Activated T-cell treated with anti-CD3 and anti-CD28 coated beads, Interleukin-2, amount 50 U/mL, for 48 hours (primary cell): ENCODE measurements around the gene NTRK2.

Experiments
- DNase-seq, 2 experiments: peaks; one replicate each; pipeline ENCODE4 v3.0.0-alpha.2; 2020

The NTRK2 gene

GRCh38 chr9:84669288-84670137 lies at the start of gene NTRK2:
Gene NTRK2 (plus strand): TSS chr9:84669729. CDS start chr9:84670749, 1,020 bp downstream.
- DNase-seq, result peak; percentile 33 to 43

- no peak for DNase-seq
Observed at GRCh38 chr9:84620338-84620737, 49.2 kb upstream of the NTRK2 start.

- no peak for DNase-seq
Observed at GRCh38 chr9:84621811-84622210, 47.7 kb upstream of the NTRK2 start.

GRCh38 chr9:84622981-84623380 lies 46.5 kb upstream of the NTRK2 start:
- no peak for DNase-seq

GRCh38 chr9:84636436-84636835 lies 33.1 kb upstream of the NTRK2 start:
- DNase-seq, result no peak

- DNase-seq, result no peak
Observed at GRCh38 chr9:84642553-84643141, 26.9 kb upstream of the NTRK2 start.

GRCh38 chr9:84647699-84648098 lies 21.8 kb upstream of the NTRK2 start:
- no peak for DNase-seq

- no peak for DNase-seq
Observed at GRCh38 chr9:84652496-84653120, 16.9 kb upstream of the NTRK2 start.

- no peak for DNase-seq
Observed at GRCh38 chr9:84655447-84655846, 14.1 kb upstream of the NTRK2 start.

- DNase-seq, result no peak
Observed at GRCh38 chr9:84659313-84659712, 10.2 kb upstream of the NTRK2 start.

GRCh38 chr9:84659773-84660172 lies 9.8 kb upstream of the NTRK2 start:
- no peak for DNase-seq

- peak; percentile 14 to 16 for DNase-seq
Observed at GRCh38 chr9:84667571-84668195, 1.8 kb upstream of the NTRK2 start.

GRCh38 chr9:84668196-84669012 lies 1.1 kb upstream of the NTRK2 start:
- peak; percentile 57 to 65 for DNase-seq

GRCh38 chr9:84669013-84669287 lies 579 bp upstream of the NTRK2 start:
- DNase-seq, result peak in 1 of 2 experiments; percentile 17

- peak; percentile 16 to 19 for DNase-seq
Observed at GRCh38 chr9:84670138-84671041, 861 bp downstream of the NTRK2 start.

GRCh38 chr9:84671586-84672521 lies 2.3 kb downstream of the NTRK2 start:
- DNase-seq, result no peak

GRCh38 chr9:84673806-84674205 lies 4.3 kb downstream of the NTRK2 start:
- DNase-seq, result no peak

GRCh38 chr9:84677080-84677479 lies 7.6 kb downstream of the NTRK2 start:
- no peak for DNase-seq

- no peak for DNase-seq
Observed at GRCh38 chr9:84679571-84679970, 10.0 kb downstream of the NTRK2 start.

- DNase-seq, result no peak
Observed at GRCh38 chr9:84681516-84682285, 12.2 kb downstream of the NTRK2 start.
